Activated naive CD8-positive, alpha-beta T cell treated with anti-CD3 and anti-CD28 coated beads for 36 hours (primary cell): ENCODE data around the gene ZNF483. TPM values are rescaled to one million over a fixed set of nuclear protein-coding genes. Genes with fewer than 3 reads are reported as not detected.
A peak's percentile ranks its signal among the peaks of the same experiment; 100 is the strongest.
"Not testable (repeated sequence)": the region's sequence is repeated elsewhere in the genome, so short reads cannot be mapped to it uniquely, and the experiment has no call there.

Experiments
- DNase-seq: peaks from one replicate; pipeline ENCODE4 v3.0.0; 2021
- H3K27ac Mint-ChIP-seq: one replicate; pipeline ENCODE4 v1.8.0; 2022; ENCODE audit warnings: mild to moderate bottlenecking, moderate library complexity, mixed read lengths
- H3K27me3 Mint-ChIP-seq: one replicate; pipeline ENCODE4 v1.8.0; 2022; ENCODE audit warnings: mild to moderate bottlenecking, mixed read lengths
- H3K36me3 Mint-ChIP-seq: one replicate; pipeline ENCODE4 v1.8.0; 2021; ENCODE audit warnings: mild to moderate bottlenecking, mixed read lengths
- H3K4me1 Mint-ChIP-seq: one replicate; pipeline ENCODE4 v1.8.0; 2021; ENCODE audit warnings: mixed read lengths
- H3K4me3 Mint-ChIP-seq: one replicate; pipeline ENCODE4 v1.8.0; 2022; ENCODE audit warnings: mild to moderate bottlenecking, moderate library complexity, mixed read lengths
- H3K9me3 Mint-ChIP-seq: one replicate; pipeline ENCODE4 v1.8.0; 2022; ENCODE audit warnings: mixed read lengths
- total RNA-seq, 2 experiments: library from RNA; stranded (reverse); gene quantifications; one replicate each; pipeline ENCODE4 v1.2.3, GENCODE V29; 2021

The ZNF483 gene
- total RNA-seq, 2 experiments from 2014 or later: 1.5 to 2.3 TPM

GRCh38 chr9:111615928-111616327, 90.9 kb downstream of the ZNF483 start:
- Mint-ChIP-seq H3K4me1 (no peaks in the 10 kb centered on the region), H3K36me3 (no peaks in the 10 kb centered on the region), H3K4me3 (no peak overlapping the region), H3K27me3 (peaks cover 17% of the 10 kb centered on the region), H3K27ac (no peak overlapping the region), H3K9me3 (no peaks in the 10 kb centered on the region)
- DNase-seq: no peak

- not testable (repeated sequence) for H3K36me3 Mint-ChIP-seq, H3K4me1 Mint-ChIP-seq, DNase-seq, H3K4me3 Mint-ChIP-seq, H3K9me3 Mint-ChIP-seq, H3K27ac Mint-ChIP-seq
- H3K27me3 Mint-ChIP-seq: peaks cover 22% of the 10 kb centered on the region
Measured at GRCh38 chr9:111617349-111617748, 92.4 kb downstream of the ZNF483 start.

- Mint-ChIP-seq H3K27ac (no peak overlapping the region), H3K36me3 (no peaks in the 10 kb centered on the region), H3K27me3 (peaks cover 21% of the 10 kb centered on the region), H3K9me3 (no peaks in the 10 kb centered on the region), H3K4me1 (no peaks in the 10 kb centered on the region), H3K4me3 (no peak overlapping the region)
- DNase-seq: peak; percentile 10
Measured at GRCh38 chr9:111621895-111622480, 97.0 kb downstream of the ZNF483 start.

- Mint-ChIP-seq H3K27me3 (peaks cover 21% of the 10 kb centered on the region), H3K4me1 (no peaks in the 10 kb centered on the region), H3K27ac (no peak overlapping the region), H3K4me3 (no peak overlapping the region), H3K36me3 (no peaks in the 10 kb centered on the region), H3K9me3 (no peaks in the 10 kb centered on the region)
- no peak for DNase-seq
Measured at GRCh38 chr9:111622626-111623025, 97.6 kb downstream of the ZNF483 start.

Other genes starting within 250 kb of the ZNF483 start
- not detected for gene OR2K2, start 195.0 kb upstream of the ZNF483 start, total RNA-seq
- gene ECPAS, start 40.8 kb upstream of the ZNF483 start, total RNA-seq: 10 to 100 TPM; 77.4 to 82.6 TPM
- 1 to 10 TPM; 1.3 to 1.9 TPM for gene PTGR1, start 74.5 kb downstream of the ZNF483 start, total RNA-seq
- gene DNAJC25, start 106.2 kb downstream of the ZNF483 start, total RNA-seq: 1 to 10 TPM; 6.4 to 6.5 TPM
- gene GNG10, start 136.4 kb downstream of the ZNF483 start, total RNA-seq: 10 to 100 TPM; 25.4 to 26.0 TPM